HG02870 (cell line): ENCODE measurements around the gene LLPH.

Experiments used
- ATAC-seq: cut with Tn5 transposase; IDR thresholded peaks from one replicate; pipeline ENCODE4 v1.9.1; 2021; ENCODE audit warnings: mild to moderate bottlenecking, moderate library complexity; ENCODE audit not compliant: unreplicated experiment

LLPH gene

GRCh38 chr12:66103016-66103913 is 27.3 kb downstream of the LLPH start:
- no peak for ATAC-seq

DNA sequence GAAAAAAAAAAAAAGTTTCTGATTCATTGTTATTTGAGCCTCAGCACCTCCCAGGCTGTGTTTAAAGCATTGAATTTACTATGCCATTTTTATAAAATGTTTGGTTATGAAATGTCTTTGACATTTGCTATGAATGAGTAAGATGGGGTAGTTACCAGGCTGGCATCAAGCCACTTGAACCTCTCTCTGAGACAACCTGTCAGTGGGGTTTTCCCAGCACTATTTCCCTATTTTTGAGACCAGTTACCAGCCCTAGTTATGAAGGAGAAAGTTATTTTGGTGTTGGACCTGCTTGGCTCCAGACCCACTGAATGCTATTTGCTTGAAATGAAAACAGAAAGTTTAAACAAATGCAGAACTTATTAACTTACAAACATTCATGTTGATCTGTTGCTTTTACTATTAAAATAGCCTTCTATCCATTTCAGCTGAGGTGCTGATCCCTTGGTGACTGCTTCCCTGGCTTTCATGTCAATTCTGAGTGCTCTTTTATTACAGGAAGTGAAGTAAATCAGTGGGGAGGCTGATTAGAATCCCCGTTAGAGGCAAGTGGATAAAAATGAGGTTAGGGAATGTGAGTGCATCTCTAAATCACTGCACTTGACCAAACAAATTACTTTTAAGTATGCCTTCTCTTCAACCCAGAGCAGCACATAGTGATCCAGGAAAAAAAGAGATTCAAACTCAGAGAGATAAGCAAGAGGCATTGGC is 37.8 kb downstream of the LLPH start:
- no peak for ATAC-seq

DNA sequence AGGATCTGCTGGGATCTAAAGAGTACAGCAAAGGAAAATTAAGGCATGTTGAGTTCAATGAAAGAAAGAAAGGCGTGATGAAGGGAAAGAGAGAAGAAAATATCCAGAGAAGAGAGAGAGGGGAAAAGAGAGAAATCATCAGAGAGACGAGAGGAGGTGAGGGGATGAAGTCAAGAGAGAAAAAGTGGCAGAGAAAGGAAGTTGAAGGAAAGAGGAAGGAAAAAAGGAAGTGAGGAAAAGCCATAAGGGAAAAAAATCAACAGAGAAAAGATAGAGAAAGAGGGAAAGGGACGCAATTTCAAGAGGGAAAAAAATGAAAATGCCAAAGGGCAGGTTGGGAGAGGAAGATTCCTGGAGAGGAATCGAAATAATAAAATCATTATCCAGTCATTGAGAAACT is 40.4 kb downstream of the LLPH start:
- no peak for ATAC-seq

DNA sequence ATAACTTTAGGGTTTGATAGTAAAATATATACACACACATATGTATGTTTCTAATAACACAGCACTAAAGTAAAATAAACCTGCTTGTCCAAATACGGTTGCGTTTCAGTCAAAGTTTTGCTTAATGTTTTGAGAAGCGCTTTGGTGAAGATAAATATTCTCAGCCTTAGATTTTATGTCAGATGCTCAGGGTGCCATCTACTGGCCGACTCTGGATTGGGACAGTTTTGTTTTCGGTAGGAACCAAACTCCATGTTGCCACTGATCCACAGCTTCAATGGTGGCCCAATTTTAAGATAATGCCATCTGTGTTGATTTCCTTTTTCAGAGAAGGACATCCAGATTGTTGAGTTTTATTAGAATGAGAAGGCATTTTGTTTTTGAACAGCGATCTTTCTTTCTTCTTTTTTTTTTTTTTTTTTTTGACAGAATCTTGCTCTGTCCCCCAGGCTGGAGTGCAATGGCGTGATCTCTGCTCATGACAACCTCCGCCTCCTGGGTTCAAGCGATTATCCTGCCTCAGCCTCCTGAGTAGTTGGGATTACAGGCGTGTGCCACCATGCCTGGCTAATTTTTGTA is 43.1 kb downstream of the LLPH start:
- no peak for ATAC-seq

DNA sequence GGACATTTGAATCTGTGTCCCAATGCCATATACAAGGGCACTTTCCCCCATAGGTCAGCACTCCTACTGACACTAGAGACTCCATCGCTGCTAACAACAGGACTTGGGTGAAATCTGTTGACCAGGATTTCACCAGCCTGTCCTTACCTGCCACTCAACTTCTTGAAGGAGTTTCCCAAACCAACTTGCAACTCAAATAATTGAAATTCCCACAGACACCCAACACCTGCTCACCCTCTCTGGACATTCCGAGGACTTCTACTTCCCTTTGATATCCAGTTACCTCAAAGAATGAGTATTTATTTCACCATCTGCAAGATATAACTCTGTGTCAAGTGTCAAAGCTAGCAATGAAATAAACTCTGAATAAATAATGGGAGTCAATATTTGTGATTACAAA is 44.6 kb downstream of the LLPH start:
- no peak for ATAC-seq

GRCh38 chr12:66085213-66085612 is 45.3 kb downstream of the LLPH start:
- ATAC-seq: no peak

DNA sequence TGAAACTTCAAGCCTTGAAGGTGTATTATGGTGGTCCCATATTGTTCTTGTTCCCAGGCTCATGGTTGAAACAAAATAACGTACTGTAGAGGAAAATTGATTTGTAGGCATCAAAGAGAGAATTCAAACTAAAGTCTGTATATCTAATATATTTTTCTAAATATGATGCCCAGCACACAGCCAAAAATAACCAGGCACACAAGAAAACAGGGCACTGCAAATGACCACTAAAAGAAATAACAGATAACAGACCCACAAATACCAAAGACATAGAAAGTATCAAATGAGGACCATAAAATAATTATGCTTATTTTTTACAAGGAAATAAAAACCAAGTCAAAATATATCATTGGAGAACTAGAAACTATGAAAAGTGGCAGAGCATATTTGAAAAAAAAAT is 46.8 kb downstream of the LLPH start:
- ATAC-seq: no peak

DNA sequence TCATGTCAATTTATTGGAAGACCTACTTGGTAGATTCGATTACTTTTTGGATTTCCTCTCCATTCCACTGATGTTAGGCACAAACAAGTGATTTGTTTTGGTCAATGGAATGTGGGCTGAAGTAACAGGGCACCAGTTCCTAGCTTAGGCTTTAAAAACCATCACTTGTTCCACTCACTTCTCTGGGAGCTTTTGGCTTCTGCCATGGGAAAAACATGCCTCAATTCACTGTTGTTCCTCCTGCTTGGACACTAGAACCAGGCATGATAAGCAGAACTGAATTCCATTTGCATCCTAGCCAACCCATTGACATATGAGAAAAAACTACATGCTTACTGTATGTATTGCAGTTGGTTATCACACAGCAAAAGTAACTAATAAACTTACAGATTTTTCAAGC is 47.8 kb downstream of the LLPH start:
- ATAC-seq: no peak

GRCh38 chr12:66080791-66081190 is 49.8 kb downstream of the LLPH start:
- no peak for ATAC-seq

DNA sequence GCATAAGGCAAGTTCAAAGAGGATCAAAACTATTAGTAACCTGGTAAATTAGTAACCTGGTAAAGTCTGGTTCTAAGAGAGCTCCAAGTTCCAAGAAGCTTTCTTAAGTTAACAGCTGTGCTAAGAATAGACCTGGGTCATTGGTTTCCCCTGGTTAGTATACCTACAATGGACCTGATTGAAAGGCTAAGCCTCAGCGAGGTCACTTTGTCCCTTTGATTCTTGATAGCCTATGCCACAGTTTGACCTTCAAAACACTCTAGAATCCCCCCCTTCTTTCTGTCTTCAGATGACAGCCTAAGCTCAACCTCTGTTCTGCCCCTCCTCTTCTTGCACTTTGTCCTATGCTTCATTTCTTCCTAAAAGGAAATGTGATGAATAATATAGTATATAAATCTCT is 53.0 kb downstream of the LLPH start:
- ATAC-seq: no peak

GRCh38 chr12:66074561-66074960 is 56.0 kb downstream of the LLPH start:
- ATAC-seq: no peak

- ATAC-seq: peak; percentile 53
These were observed 58.0 kb downstream of the LLPH start for GRCh38 chr12:66072566-66072965.

DNA sequence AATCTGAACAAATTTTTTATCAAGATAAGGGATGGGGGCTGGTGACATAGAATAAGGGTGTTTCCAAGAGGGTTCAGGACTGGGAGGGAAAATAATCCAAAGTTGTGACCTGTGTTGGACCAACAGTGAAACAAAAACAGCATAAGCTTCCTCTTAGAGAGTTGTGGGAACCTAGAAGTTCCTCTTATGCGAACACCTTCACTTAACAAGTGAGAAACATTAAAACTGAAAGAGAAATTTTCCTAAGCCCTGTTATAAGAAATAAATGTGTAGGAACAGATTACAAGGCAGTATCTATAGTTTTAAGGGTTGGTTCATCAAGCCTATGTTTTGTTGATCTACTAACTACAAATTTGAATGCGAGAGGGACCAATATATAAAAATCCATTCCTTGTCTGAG is 58.4 kb downstream of the LLPH start:
- ATAC-seq: peak; percentile 69

GRCh38 chr12:66071549-66071948 is 59.0 kb downstream of the LLPH start:
- ATAC-seq: no peak

DNA sequence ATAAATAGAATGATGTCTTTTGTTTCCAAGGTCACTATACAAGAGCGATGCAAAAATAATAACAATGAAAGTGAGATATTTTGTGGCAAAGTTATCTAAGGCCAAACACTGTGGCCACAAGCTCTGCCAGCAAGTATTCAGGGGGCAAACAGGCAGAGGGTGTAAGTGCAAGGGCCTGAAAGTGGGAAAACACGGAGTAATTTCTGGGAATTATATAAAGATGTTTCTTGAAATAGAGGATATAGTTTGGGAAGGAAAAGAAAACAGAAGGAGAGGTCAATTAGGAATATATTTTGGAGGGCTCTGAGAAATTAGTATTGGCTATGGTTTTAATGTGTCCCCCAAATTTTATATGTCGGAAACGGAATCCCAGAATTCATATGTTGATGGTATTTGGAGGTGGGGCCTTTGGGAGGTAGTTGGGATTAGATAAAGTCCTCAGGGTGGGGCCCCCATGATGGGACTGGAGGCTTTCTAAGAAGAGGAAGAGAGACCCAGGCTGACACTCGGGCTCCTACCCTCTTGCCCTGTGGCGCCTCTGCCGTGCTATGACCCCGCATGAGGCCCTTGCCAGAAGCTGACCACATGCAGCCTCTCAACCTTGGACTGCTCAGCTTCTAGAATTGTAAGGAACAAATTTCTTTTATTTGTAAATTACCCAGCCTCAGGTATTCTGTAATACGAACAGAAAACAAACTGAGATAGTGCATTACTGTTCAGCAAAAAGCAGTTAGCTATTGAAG is 60.0 kb downstream of the LLPH start:
- no peak for ATAC-seq

DNA sequence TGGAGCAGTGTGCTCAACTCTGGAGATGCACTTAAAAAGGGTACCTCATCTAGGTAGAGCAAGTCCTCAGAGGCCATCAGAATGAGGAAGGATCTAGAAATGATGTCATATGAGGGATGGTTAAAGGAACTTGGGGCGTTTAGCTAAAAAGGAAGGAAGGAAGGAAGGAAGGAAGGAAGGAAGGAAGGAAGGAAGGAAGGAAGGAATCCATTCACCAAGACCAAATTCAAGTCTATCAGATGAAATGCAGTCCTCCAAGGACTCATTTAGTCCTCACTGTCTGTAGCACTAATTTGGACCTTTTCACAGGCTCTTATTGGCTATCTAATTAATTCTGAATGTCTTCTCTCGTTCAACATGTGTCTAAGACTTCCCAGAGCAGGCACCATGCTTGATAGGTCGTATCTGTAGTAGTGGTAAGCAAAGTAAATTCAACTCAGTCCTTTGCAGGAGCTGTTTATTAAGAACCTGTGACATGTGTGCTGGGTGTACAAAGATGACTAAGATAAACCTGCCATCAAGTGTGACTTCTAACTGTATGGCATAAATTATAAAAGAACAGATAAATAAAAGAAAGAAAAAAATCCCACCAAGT is 63.5 kb downstream of the LLPH start:
- ATAC-seq: no peak
